Dendritic cell treated with granulocyte-macrophage colony-stimulating factor and Interleukin-4, amounts not matched to agents 40 ng/mL and 50 ng/mL, for 4 days (primary cell): ENCODE results near the gene PERCC1.

Source experiments
- H3K27ac Mint-ChIP-seq: one replicate; pipeline ENCODE4 v1.8.0; 2022; ENCODE audit warnings: mild to moderate bottlenecking, mixed read lengths
- H3K27me3 Mint-ChIP-seq: one replicate; pipeline ENCODE4 v1.8.0; 2022; ENCODE audit warnings: mild to moderate bottlenecking, mixed read lengths
- H3K36me3 Mint-ChIP-seq: one replicate; pipeline ENCODE4 v1.8.0; 2022; ENCODE audit warnings: low read depth, mixed read lengths
- H3K4me1 Mint-ChIP-seq: one replicate; pipeline ENCODE4 v1.8.0; 2022; ENCODE audit warnings: low read depth, mixed read lengths
- H3K4me3 Mint-ChIP-seq: one replicate; pipeline ENCODE4 v1.8.0; 2022; ENCODE audit warnings: mild to moderate bottlenecking, moderate library complexity, mixed read lengths
- H3K9me3 Mint-ChIP-seq: one replicate; pipeline ENCODE4 v1.8.0; 2022; ENCODE audit warnings: mixed read lengths
- intact Hi-C: fragments of 100-400 bp; cut with micrococcal nuclease; formaldehyde crosslinking; loops from one replicate; pipeline ENCODE4 v1.15.0; 2022

Gene PERCC1

DNA sequence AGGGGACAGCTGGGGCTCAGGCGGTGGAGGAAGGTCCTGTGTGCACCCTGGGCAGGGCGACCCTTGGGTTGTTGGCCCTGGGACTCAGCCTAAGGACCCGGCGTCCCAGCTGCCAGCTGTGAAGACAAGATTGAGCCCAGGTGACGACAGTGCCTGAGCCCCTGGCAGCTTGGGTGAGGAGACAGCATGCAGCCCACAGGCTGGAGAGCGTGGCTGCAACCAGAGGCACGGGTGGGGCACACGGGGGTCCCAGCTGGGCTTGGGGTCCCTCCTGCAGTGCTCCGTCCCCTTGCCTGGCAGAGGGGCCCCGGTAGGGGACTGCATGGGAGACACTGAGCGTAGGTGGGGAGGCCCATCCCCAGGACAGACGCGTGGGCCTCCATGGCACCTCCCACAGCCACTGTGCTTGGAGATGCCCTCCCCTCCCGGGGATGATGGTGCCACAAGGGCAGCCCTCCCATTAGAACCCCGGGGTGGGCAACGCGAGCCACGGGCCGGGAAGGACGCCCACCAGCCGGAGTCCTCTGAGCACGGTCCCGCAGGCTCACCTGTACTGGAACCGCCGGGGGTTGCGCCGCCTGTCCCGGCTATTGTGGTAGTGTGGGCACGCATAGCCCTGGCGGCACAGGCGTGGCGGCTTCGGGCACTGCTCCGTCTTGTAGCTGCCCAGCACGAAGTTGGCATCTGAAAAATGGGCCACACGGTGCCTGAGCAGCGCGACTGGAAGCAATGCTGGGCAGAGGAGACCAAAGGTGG lies 31.9 kb upstream of the PERCC1 start:
- H3K4me1 Mint-ChIP-seq = no peaks in the 10 kb centered on the region
- no peaks in the 10 kb centered on the region for H3K9me3 Mint-ChIP-seq
- intact Hi-C loops = no loop called here
- peaks cover 96% of the 10 kb centered on the region for H3K36me3 Mint-ChIP-seq
- H3K4me3 Mint-ChIP-seq = no peak overlapping the region
- H3K27me3 Mint-ChIP-seq = no peaks in the 10 kb centered on the region
- no peak overlapping the region for H3K27ac Mint-ChIP-seq

DNA sequence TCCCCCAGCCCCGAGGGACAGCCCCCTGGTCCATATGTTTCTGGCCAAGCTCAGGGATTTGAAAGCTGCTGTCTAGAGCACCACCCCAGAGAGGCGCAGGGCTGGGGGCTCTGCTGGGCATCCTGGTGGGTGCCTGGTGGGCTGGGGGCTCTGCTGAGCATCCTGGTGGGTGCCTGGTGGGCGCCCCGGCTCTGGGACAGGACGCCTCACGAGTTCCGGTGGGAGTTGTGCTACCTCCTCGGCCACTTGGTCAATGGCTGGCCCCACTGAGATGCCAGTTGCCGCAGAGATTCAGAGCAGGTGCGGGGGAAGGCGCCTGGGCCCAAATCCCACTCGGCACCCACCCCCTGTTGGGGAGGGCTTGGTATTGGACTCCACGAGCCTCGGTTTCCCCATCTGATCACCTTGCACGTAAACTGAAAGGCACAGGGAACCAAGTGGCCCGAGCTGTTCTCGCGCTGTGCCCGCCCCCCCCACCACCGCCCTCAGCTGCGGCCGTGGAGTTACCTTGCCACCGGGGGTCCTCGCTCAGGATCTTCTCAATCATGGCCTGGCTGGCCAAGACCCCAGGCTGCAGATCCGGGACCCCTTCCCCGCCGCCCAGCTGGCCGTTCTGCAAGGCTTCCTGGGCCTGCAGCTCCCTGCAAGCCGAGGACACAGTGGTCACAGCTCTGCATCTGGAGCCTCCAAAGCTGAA lies 29.7 kb upstream of the PERCC1 start:
- no peak overlapping the region for H3K4me3 Mint-ChIP-seq

DNA sequence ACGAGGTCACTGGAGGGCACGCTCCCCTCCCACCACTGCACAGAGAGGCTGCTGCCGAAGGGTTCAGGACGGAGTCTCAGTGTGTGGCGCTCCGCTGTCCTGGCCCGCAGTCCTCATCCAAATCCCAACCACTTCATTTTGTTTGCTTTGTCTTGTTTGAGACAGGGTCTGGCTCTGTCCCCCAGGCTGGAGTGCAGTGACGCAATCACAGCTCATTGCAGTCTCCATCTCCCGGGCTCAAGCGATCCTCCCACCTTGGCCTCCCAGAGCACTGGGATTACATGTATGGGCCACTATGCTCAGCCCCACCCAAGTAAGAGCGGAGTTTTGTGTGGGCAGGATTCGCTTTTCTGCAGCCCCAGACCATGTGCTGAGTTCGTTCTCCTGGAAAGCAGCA lies 29.1 kb upstream of the PERCC1 start:
- no peaks in the 10 kb centered on the region for H3K27me3 Mint-ChIP-seq
- intact Hi-C loops = loop anchor here (10.0 kb wide), 1 partner anchor 87 kb away; no protein-coding TSS in a partner anchor
- H3K4me1 Mint-ChIP-seq = no peaks in the 10 kb centered on the region
- H3K4me3 Mint-ChIP-seq = no peak overlapping the region
- H3K9me3 Mint-ChIP-seq = no peaks in the 10 kb centered on the region
- peaks cover 96% of the 10 kb centered on the region for H3K36me3 Mint-ChIP-seq
- no peak overlapping the region for H3K27ac Mint-ChIP-seq

More for the DNA sequence above, 29.7 kb upstream of the PERCC1 start:
- Mint-ChIP-seq H3K27ac (no peak overlapping the region), H3K9me3 (no peaks in the 10 kb centered on the region), H3K27me3 (no peaks in the 10 kb centered on the region), H3K4me1 (no peaks in the 10 kb centered on the region), H3K36me3 (peaks cover 96% of the 10 kb centered on the region)
- intact Hi-C loops = loop anchor here (10.0 kb wide), 1 partner anchor 86 kb away; no protein-coding TSS in a partner anchor

DNA sequence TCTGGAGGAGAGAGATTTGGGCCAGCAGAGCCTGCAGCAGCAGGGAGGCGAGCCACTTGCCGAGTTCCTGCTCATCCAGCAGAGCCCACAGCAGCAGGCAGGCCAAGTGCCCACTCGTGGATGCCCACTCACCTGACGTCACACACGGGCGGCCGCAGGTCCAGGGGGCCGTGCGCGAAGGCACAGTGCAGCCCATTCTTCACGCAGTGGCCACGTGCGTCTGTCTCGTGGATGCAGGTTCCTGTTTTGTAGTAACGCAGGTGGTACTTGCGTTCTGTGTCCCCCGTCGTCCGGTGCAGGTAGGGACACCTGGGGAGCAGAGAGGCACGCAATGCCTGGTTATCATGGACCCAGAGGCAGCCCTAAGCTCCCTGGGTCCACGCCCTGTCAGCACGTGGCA lies 27.8 kb upstream of the PERCC1 start:
- intact Hi-C loops = loop anchor here (10.0 kb wide), 1 partner anchor 88 kb away; no protein-coding TSS in a partner anchor
- peaks cover 5% of the 10 kb centered on the region for H3K4me1 Mint-ChIP-seq
- peaks cover 98% of the 10 kb centered on the region for H3K36me3 Mint-ChIP-seq
- no peak overlapping the region for H3K4me3 Mint-ChIP-seq
- no peaks in the 10 kb centered on the region for H3K27me3 Mint-ChIP-seq
- H3K9me3 Mint-ChIP-seq = no peaks in the 10 kb centered on the region
- no peak overlapping the region for H3K27ac Mint-ChIP-seq

DNA sequence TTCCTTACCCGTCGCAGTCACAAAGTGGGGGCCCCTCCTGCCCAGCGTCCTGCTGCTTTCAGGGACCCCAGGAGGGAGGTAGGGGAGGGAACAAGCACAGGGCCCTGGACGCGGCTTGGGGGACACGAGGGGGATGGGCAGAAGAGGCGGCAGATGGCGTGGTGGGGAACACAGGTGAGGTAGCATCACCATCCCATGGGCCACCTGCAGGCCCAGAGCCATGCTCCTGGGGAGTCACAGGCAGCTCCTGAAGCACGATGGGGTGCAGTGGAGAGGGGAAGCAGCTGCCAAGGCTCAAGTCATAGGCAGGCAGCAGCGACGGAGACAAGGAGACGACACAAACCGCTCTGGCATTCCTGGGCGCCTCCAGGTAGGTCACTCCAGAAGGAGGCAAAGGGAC lies 27.1 kb upstream of the PERCC1 start:
- H3K9me3 Mint-ChIP-seq = no peaks in the 10 kb centered on the region
- intact Hi-C loops = loop anchor here (10.0 kb wide), 1 partner anchor 89 kb away; no protein-coding TSS in a partner anchor
- no peaks in the 10 kb centered on the region for H3K27me3 Mint-ChIP-seq
- H3K4me3 Mint-ChIP-seq = no peak overlapping the region
- peaks cover 12% of the 10 kb centered on the region for H3K4me1 Mint-ChIP-seq
- peaks cover 95% of the 10 kb centered on the region for H3K36me3 Mint-ChIP-seq
- no peak overlapping the region for H3K27ac Mint-ChIP-seq

DNA sequence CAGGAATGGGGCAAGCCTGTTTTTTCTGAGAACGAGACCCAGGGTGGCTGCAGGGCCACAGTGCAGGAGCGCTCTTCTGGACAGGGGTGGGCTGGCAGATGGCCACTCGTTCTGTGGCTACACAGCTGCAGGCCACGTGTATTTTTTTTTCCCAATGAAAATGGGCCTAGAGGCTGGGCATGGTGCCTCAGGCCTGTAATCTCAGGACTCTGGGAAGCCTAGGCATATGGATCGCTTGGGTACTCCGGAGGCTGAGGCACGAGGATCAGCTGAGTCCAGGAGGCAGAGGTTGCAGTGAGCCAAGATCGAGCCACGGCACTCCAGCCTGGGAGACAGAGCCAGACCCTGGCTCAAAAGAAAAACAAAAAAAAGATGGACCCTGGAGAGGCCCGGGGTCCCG lies 23.1 kb upstream of the PERCC1 start:
- peaks cover 17% of the 10 kb centered on the region for H3K4me1 Mint-ChIP-seq
- peak overlapping the region; percentile 65 for H3K27ac Mint-ChIP-seq
- H3K9me3 Mint-ChIP-seq = no peaks in the 10 kb centered on the region
- intact Hi-C loops = loop anchor here (10.0 kb wide), 1 partner anchor 93 kb away; no protein-coding TSS in a partner anchor
- peak overlapping the region; percentile 93 for H3K4me3 Mint-ChIP-seq
- no peaks in the 10 kb centered on the region for H3K27me3 Mint-ChIP-seq
- peaks cover 84% of the 10 kb centered on the region for H3K36me3 Mint-ChIP-seq

DNA sequence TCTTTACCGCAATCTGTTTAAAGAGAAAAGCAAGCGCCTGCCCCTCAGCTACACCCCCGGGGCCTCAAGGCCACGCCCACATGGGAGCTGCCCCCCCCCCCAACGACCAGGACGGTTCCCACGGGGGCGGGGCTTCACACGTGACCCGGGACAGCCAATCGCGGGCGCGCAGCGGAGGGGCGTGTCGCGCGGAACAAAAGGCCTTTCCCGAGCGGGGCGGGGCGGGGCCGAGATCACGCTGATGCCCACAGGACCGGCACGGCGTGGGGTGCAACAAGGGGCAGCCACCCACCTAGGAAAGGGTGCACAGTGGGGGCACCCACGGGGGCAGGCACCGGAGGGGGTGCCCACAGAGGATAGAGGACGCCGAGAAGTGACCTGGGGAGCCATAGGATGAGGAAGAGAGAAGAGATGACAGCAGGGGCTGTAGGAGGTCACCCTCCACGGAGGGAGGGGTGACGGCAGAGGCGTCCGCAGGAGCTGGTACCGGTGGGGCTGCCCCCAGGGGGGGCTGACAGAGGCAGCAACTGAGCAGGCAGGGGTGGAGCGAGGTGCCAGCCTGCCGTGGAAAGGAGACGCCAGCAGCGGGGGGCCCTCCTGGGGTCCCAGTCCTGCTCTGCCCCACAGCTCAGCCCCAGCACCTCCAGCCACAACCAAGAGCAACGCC lies 22.6 kb upstream of the PERCC1 start:
- intact Hi-C loops = loop anchor here (10.0 kb wide), 1 partner anchor 94 kb away; no protein-coding TSS in a partner anchor
- Mint-ChIP-seq H3K36me3 (peaks cover 81% of the 10 kb centered on the region), H3K27me3 (no peaks in the 10 kb centered on the region)

DNA sequence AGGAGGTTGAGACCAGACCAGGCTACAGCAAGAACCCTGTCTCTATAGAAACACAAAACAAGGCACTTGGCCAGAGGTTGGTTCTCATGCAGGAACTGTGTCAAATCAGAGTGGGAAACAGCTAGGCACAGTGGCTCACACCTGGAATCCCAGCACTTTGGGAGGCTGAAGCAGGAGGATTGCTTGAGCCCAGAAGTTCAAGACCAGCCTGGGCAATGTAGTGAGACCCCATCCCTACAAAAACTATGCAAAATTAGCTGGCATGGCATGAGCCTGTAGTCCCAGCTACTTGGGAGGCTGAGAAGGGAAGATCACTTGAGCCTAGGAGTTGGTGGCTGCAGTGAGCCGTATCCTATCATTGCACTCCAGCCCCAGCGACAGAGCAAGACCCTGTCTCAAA lies 18.0 kb upstream of the PERCC1 start:
- H3K27me3 Mint-ChIP-seq = no peaks in the 10 kb centered on the region
- peaks cover 37% of the 10 kb centered on the region for H3K36me3 Mint-ChIP-seq
- peak overlapping the region; percentile 13 for H3K4me3 Mint-ChIP-seq
- H3K4me1 Mint-ChIP-seq = peaks cover 24% of the 10 kb centered on the region
- no peak overlapping the region for H3K27ac Mint-ChIP-seq
- intact Hi-C loops = loop anchor here (10.0 kb wide), 1 partner anchor 48 kb away; no protein-coding TSS in a partner anchor
- H3K9me3 Mint-ChIP-seq = no peaks in the 10 kb centered on the region

More for the DNA sequence above, 22.6 kb upstream of the PERCC1 start:
- peak overlapping the region; percentile 65 for H3K27ac Mint-ChIP-seq
- peaks cover 17% of the 10 kb centered on the region for H3K4me1 Mint-ChIP-seq
- peak overlapping the region; percentile 93 for H3K4me3 Mint-ChIP-seq
- H3K9me3 Mint-ChIP-seq = no peaks in the 10 kb centered on the region

DNA sequence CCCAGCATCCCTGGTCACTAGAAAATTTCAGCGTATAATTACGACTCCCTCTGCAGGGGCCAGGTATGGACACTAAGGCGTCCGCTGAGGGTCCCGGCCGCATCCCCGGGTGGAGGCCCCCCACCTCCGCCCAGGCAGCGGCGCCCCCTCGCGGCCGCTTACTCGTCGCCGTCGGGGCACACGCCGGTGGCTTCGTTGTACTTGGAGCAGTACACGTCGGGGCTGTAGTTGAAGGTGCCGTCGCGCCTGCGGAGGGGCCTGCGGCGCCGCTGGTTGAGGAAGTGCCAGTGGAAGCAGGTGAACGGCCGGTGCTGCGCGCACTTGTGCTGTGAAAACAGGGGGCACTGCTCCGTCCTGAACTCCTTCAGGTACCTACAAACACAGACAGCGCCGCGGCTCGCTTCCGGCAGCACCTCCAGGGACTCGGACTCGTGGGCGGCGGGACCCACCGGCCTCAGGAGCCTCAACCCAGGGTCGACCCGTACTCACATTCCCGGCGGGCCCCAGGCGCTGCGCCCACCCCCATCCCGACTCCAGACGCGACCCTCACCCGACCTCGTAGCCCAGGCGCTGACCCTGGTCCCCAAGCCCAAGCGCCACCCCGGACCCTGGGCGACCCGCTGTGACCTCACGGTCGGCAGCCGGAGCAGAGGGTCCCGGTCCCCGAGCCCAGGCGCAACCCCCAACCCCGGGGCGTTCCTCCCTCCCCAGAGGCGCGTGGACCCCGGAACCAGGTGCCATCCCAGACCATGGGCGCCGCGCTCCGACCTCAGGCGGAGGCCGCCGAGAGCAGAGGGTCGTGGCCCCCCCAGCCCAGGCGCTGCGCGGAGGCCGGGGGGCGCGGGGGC lies 17.0 kb upstream of the PERCC1 start:
- Mint-ChIP-seq H3K4me1 (peaks cover 23% of the 10 kb centered on the region), H3K27ac (peak overlapping the region; percentile 79), H3K36me3 (peaks cover 42% of the 10 kb centered on the region), H3K27me3 (no peaks in the 10 kb centered on the region), H3K9me3 (no peaks in the 10 kb centered on the region), H3K4me3 (peak overlapping the region; percentile 82)
- intact Hi-C loops = loop anchor here (10.0 kb wide), 1 partner anchor 49 kb away; no protein-coding TSS in a partner anchor

DNA sequence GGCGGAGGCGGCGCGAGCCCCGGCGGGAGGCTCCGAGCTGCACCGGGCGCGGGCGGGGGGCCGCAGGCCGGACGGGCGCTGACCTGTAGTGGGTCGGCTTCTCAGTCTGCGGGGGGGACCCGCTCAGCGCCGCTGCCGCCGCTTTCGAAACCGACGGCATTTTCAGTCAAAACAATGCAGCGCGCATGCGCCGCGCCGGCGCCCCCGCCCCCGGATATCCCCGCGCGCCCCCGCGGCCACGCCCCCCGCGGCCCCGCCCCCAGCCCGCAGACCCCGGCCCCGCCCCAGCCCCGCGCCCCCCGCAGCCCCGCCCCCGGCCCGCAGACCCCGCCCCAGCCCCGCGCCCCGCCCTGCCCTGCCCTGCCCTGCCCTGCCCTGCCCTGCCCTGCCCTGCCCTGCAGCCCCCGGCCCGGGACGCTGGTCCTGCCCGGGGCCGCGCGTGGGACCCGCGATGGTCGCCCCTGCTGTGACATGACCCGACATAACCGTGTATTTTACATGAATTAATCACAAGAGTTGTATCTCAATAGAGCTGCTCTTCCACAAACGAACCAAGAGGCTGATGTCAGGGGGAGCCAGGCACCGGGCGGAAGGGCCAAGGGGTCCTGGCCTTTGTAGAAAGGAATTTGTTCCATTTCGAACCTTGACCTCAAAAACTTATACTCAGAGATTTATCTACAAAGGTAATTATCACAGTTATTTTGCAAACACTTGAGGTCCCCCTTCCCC lies 16.2 kb upstream of the PERCC1 start, which contains the start of gene UNKL:
TSS of gene UNKL (minus strand) at position 173 of the 729 bp plus-strand sequence. CDS start at position 160, 13 bp downstream.
- intact Hi-C loops = loop anchor here (10.0 kb wide), 1 partner anchor 50 kb away; no protein-coding TSS in a partner anchor
- Mint-ChIP-seq H3K36me3 (peaks cover 40% of the 10 kb centered on the region), H3K9me3 (no peaks in the 10 kb centered on the region), H3K27me3 (no peaks in the 10 kb centered on the region), H3K27ac (peak within 1 kb of the TSS; percentile 84), H3K4me3 (peak within 1 kb of the TSS; percentile 82), H3K4me1 (peaks cover 25% of the 10 kb centered on the region)

DNA sequence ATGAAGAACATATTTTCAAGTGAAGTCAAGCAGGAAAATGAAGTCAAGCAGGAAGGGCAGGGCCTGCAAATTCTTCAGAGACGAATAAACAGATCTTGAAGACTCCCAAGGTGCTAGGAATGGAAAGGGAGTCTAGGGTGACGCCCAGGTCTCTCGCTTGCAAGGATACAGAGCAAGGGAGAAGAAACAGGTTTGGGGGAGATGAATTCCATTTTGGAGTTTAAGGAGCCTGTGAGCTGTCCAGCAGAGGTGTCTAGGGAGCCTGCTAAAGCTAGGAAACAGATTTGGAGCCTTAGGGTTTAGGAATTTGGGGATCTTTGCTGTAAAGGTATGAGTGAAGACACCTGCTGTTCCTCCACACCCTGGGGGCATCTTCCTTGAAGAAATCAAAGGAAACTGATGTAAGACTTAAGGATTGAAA lies 14.3 kb upstream of the PERCC1 start:
- Mint-ChIP-seq H3K4me1 (peaks cover 35% of the 10 kb centered on the region), H3K9me3 (no peaks in the 10 kb centered on the region), H3K27ac (no peak overlapping the region), H3K36me3 (peaks cover 39% of the 10 kb centered on the region), H3K27me3 (no peaks in the 10 kb centered on the region), H3K4me3 (no peak overlapping the region)
- intact Hi-C loops = loop anchor here (10.0 kb wide), 1 partner anchor 52 kb away; no protein-coding TSS in a partner anchor

DNA sequence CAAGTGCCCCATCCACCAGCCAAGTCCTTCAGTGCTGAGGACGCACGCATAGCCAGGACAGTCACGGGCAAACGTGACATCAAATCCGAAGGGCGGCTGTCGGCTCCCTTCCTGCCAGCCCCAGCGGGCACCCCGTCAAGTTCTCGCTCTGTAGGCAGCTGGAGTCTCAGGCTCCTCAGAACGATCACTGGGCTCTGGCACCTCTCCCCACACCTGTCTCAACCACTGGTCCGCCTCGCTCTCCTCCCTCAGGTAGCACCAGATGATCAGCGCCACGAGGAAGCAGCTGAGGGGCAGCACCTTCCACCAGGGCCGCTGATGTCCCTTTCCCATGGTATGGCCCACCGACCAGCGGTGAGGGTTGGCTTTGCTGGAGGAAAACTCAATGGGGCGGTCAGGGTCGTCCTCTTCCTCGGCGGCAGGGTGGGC lies 10.8 kb upstream of the PERCC1 start:
- peak overlapping the region; percentile 87 for H3K4me3 Mint-ChIP-seq
- intact Hi-C loops = loop anchor here (2.0 to 10.0 kb wide), 2 partner anchors 49 to 195 kb away; partner anchors contain the start of genes CRAMP1 and IFT140
- no peaks in the 10 kb centered on the region for H3K27me3 Mint-ChIP-seq
- peaks cover 38% of the 10 kb centered on the region for H3K4me1 Mint-ChIP-seq
- no peaks in the 10 kb centered on the region for H3K9me3 Mint-ChIP-seq
- peaks cover 26% of the 10 kb centered on the region for H3K36me3 Mint-ChIP-seq
- peak overlapping the region; percentile 100 for H3K27ac Mint-ChIP-seq
